Fibroblast of the aortic adventitia (primary cell): ENCODE results near the gene PGBD4. TPM values are rescaled to one million over a fixed set of nuclear protein-coding genes. Genes with fewer than 3 reads are reported as not detected.
A peak's percentile ranks its signal among the peaks of the same experiment; 100 is the strongest.

ENCODE experiments used
- DNase-seq: peaks from one replicate; pipeline ENCODE4 v3.0.0-alpha.2; 2010; ENCODE audit warnings: low read depth
- H3K4me3 ChIP-seq: 2 replicates; pipeline ENCODE4 v1.5.1; 2011; ENCODE audit warnings: low read depth, mild to moderate bottlenecking, control low read depth, low read length, moderate library complexity
- CTCF ChIP-seq: IDR thresholded peaks from 2 replicates; pipeline ENCODE4 v1.5.1; 2011; ENCODE audit warnings: mild to moderate bottlenecking, low read length, control low read depth, inconsistent platforms; ENCODE audit not compliant: insufficient read depth
- total RNA-seq: library from RNA; depleted of rRNA; stranded (reverse); fragments of >200 nt; gene quantifications from 2 replicates; pipeline ENCODE4 v1.2.3, GENCODE V29; 2012; ENCODE audit warnings: low replicate concordance

The PGBD4 gene
- total RNA-seq, 1 donor: 2.2 TPM

GRCh38 chr15:34122771-34123183 is 20.9 kb downstream of the PGBD4 start:
- no peak overlapping the region for H3K4me3 ChIP-seq
- peak; percentile 64 for DNase-seq
- TF ChIP-seq CTCF: no peak

- TF ChIP-seq CTCF: no peak
- DNase-seq: no peak
- H3K4me3 ChIP-seq: no peak overlapping the region
Measured at GRCh38 chr15:34124651-34125050, 22.8 kb downstream of the PGBD4 start.

GRCh38 chr15:34125945-34126344 is 24.1 kb downstream of the PGBD4 start:
- TF ChIP-seq CTCF: no peak

GRCh38 chr15:34126522-34126921 is 24.6 kb downstream of the PGBD4 start:
- no peak for TF ChIP-seq CTCF
- no peak overlapping the region for H3K4me3 ChIP-seq
- no peak for DNase-seq

More at GRCh38 chr15:34125945-34126344, 24.1 kb downstream of the PGBD4 start:
- no peak for DNase-seq
- no peak overlapping the region for H3K4me3 ChIP-seq

- no peak overlapping the region for H3K4me3 ChIP-seq
- no peak for TF ChIP-seq CTCF
- no peak for DNase-seq
Measured at GRCh38 chr15:34128898-34129297, 27.0 kb downstream of the PGBD4 start.

- DNase-seq: no peak
- H3K4me3 ChIP-seq: no peak overlapping the region
- no peak for TF ChIP-seq CTCF
Measured at GRCh38 chr15:34132881-34133280, 31.0 kb downstream of the PGBD4 start.

GRCh38 chr15:34133511-34133910 is 31.6 kb downstream of the PGBD4 start:
- no peak for DNase-seq
- no peak overlapping the region for H3K4me3 ChIP-seq
- no peak for TF ChIP-seq CTCF
